Mesendoderm (in vitro differentiated cells): ENCODE measurements around the gene DNAJC6.
"Not testable (repeated sequence)": the region's sequence is repeated elsewhere in the genome, so short reads cannot be mapped to it uniquely, and the experiment has no call there.

Experiments
- DNase-seq: peaks from one replicate; pipeline ENCODE4 v3.0.0; 2013
- H2AK5ac ChIP-seq: 2 replicates; pipeline ENCODE4 v1.6.1; 2013; ENCODE audit warnings: low read length, inconsistent platforms
- H2BK120ac ChIP-seq: 2 replicates; pipeline ENCODE4 v1.6.1; 2013; ENCODE audit warnings: low read depth, mild to moderate bottlenecking, low read length, moderate library complexity, mixed read lengths
- H2BK15ac ChIP-seq: replicated peaks from 2 replicates; pipeline ENCODE4 v1.6.1; 2013; ENCODE audit warnings: low read depth, mild to moderate bottlenecking, moderate library complexity
- H2BK5ac ChIP-seq: 2 replicates; pipeline ENCODE4 v1.6.1; 2013; ENCODE audit warnings: low read length, inconsistent platforms
- H3K18ac ChIP-seq: 2 replicates; pipeline ENCODE4 v1.6.1; 2013; ENCODE audit warnings: mild to moderate bottlenecking, low read length, mixed read lengths
- H3K23ac ChIP-seq: one replicate; pipeline ENCODE4 v1.6.1; 2013; ENCODE audit warnings: low read length
- H3K27ac ChIP-seq: 2 replicates; pipeline ENCODE4 v1.5.1; 2013; ENCODE audit warnings: low read depth, mild to moderate bottlenecking, inconsistent platforms, low read length, moderate library complexity
- H3K27me3 ChIP-seq: 2 replicates; pipeline ENCODE4 v1.6.1; 2013; ENCODE audit warnings: low read length, control low read depth, mild to moderate bottlenecking, inconsistent platforms; ENCODE audit not compliant: insufficient read depth, poor library complexity
- H3K36me3 ChIP-seq: 2 replicates; pipeline ENCODE4 v1.6.1; 2013; ENCODE audit warnings: low read length, inconsistent platforms; ENCODE audit not compliant: control insufficient read depth, insufficient read depth
- H3K4ac ChIP-seq: one replicate; pipeline ENCODE4 v1.6.1; 2013; ENCODE audit warnings: low read depth, mild to moderate bottlenecking, low read length, moderate library complexity
- H3K4me1 ChIP-seq: 2 replicates; pipeline ENCODE4 v1.6.1; 2013; ENCODE audit warnings: low read depth, low read length, inconsistent platforms; ENCODE audit not compliant: control insufficient read depth
- H3K4me2 ChIP-seq: 2 replicates; pipeline ENCODE4 v1.6.1; 2013; ENCODE audit warnings: low read length
- H3K4me3 ChIP-seq: 2 replicates; pipeline ENCODE4 v1.5.1; 2013; ENCODE audit warnings: mild to moderate bottlenecking, low read length
- H3K56ac ChIP-seq: one replicate; pipeline ENCODE4 v1.6.1; 2013; ENCODE audit warnings: low read length
- H3K79me1 ChIP-seq: 2 replicates; pipeline ENCODE4 v1.6.1; 2013; ENCODE audit warnings: low read length, inconsistent platforms
- H3K79me2 ChIP-seq: 2 replicates; pipeline ENCODE4 v1.6.1; 2013; ENCODE audit warnings: mild to moderate bottlenecking, low read length; ENCODE audit not compliant: control insufficient read depth, insufficient read depth
- H3K9ac ChIP-seq: 2 replicates; pipeline ENCODE4 v1.6.1; 2013; ENCODE audit warnings: low read length, inconsistent platforms
- H4K5ac ChIP-seq: one replicate; pipeline ENCODE4 v1.6.1; 2013; ENCODE audit warnings: low read length
- H4K8ac ChIP-seq: one replicate; pipeline ENCODE4 v1.6.1; 2013; ENCODE audit warnings: low read depth, mild to moderate bottlenecking, control low read depth, low read length, moderate library complexity
- WGBS: extraction: QIAGEN DNeasy Blood & Tissue Kit; methylation state at CpG from one replicate; pipeline ENCODE4 v1.1.7; 2013; ENCODE audit warnings: low lambda C conversion rate, missing lambda C conversion rate; ENCODE audit not compliant: insufficient coverage; ENCODE audit errors: extremely low coverage; 5-methylcytosine and 5-hydroxymethylcytosine counted together

The DNAJC6 gene

DNA sequence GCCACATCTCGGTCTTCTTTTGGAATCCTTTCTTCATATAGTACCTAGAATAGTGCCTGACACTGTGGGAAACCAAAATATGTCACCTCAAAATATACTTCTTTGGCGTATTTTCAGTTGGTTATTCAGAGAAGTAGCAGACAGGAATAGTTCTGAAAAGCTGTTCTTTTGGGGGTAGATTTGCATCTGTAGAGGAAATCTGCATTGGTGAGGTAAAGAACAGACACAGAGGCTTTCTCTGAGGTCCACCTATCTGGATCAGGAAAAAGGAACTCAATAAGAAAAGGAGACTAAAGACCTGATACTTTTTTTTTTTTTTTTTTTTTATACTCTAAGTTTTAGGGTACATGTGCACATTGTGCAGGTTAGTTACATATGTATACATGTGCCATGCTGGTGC is 134.3 kb downstream of the DNAJC6 start:
- H3K4me1 ChIP-seq = peaks cover 2% of the 10 kb centered on the region
- H4K8ac ChIP-seq = no peak overlapping the region
- H3K18ac ChIP-seq = no peak overlapping the region
- H3K79me1 ChIP-seq = no peaks in the 10 kb centered on the region
- H2AK5ac ChIP-seq = no peak overlapping the region
- H3K4ac ChIP-seq = no peak overlapping the region
- no peaks in the 10 kb centered on the region for H3K79me2 ChIP-seq
- H3K23ac ChIP-seq = no peak overlapping the region
- H3K56ac ChIP-seq = no peak overlapping the region
- no peak overlapping the region for H3K4me2 ChIP-seq
- H3K9ac ChIP-seq = no peak overlapping the region
- H4K5ac ChIP-seq = no peak overlapping the region
- H3K4me3 ChIP-seq = no peak overlapping the region
- H2BK120ac ChIP-seq = no peak overlapping the region
- H3K27ac ChIP-seq = no peak overlapping the region
- WGBS = no CpG with 5 or more reads among the region's 2 CpGs
- no peaks in the 10 kb centered on the region for H3K27me3 ChIP-seq
- H2BK5ac ChIP-seq = no peak overlapping the region
- no peaks in the 10 kb centered on the region for H3K36me3 ChIP-seq
- no peak for DNase-seq
- no peak overlapping the region for H2BK15ac ChIP-seq

DNA sequence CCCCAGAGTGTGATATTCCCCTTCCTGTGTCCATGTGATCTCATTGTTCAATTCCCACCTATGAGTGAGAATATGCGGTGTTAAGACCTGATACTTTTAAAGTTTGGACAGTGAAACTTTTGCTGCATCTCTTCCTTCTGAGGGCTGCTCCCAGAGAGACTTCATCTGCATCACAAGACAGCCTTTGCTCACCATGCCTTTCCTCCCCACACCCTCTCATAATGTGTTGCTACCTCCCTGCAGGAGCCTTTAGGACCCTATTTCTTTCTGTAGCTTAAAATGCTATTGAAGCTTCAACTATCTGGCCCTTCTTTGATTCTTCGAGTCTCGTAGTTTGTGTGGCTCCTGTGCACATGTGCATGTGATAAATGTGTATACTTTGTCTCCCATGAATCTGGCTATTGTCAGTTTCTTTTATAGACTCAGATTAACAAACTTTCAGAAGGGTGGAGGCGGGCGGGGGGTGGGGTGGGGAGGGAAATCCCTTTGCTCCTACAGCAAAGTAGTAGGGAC is 134.8 kb downstream of the DNAJC6 start:
- no peak for DNase-seq
- no peak overlapping the region for H3K23ac ChIP-seq
- no peak overlapping the region for H3K4me2 ChIP-seq
- no peak overlapping the region for H2BK120ac ChIP-seq
- H3K4me1 ChIP-seq = peaks cover 2% of the 10 kb centered on the region
- no peak overlapping the region for H2BK5ac ChIP-seq
- H4K8ac ChIP-seq = no peak overlapping the region
- no peak overlapping the region for H4K5ac ChIP-seq
- H3K27ac ChIP-seq = no peak overlapping the region
- H3K27me3 ChIP-seq = no peaks in the 10 kb centered on the region
- H3K9ac ChIP-seq = no peak overlapping the region
- no peak overlapping the region for H3K4me3 ChIP-seq
- H3K79me1 ChIP-seq = no peaks in the 10 kb centered on the region
- WGBS = no CpG with 5 or more reads among the region's 5 CpGs
- H3K79me2 ChIP-seq = no peaks in the 10 kb centered on the region
- H3K56ac ChIP-seq = no peak overlapping the region
- no peak overlapping the region for H3K4ac ChIP-seq
- no peaks in the 10 kb centered on the region for H3K36me3 ChIP-seq
- H2AK5ac ChIP-seq = no peak overlapping the region
- no peak overlapping the region for H3K18ac ChIP-seq
- no peak overlapping the region for H2BK15ac ChIP-seq

DNA sequence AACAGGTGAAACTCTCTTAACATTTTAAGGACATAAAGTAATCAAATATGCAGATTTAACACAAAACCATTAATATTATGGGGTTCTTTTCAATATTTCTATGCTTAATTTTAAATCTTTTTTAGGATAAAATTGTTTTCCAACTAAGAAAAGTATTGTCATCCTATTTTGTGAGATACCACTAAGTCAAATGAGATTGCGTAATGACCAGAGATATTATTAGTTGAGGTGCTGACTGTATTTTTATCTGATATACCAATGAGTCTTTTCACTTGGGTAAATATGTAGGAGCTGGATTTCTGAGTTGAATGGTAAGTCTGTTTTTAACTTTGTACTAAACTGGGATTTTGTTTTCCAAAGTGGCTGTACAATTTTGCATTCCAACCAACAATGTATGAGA is 136.5 kb downstream of the DNAJC6 start:
- Histone ChIP-seq H3K4ac (no peak overlapping the region), H3K27ac (no peak overlapping the region), H3K4me2 (no peak overlapping the region), H3K18ac (no peak overlapping the region), H3K4me3 (no peak overlapping the region), H2BK5ac (no peak overlapping the region), H3K79me2 (no peaks in the 10 kb centered on the region), H2AK5ac (no peak overlapping the region), H3K27me3 (no peaks in the 10 kb centered on the region), H2BK120ac (no peak overlapping the region), H3K4me1 (peaks cover 2% of the 10 kb centered on the region), H3K23ac (no peak overlapping the region), H3K9ac (no peak overlapping the region), H3K56ac (no peak overlapping the region), H3K36me3 (no peaks in the 10 kb centered on the region), H4K8ac (no peak overlapping the region), H2BK15ac (no peak overlapping the region), H3K79me1 (no peaks in the 10 kb centered on the region), H4K5ac (no peak overlapping the region)
- WGBS = no CpG with 5 or more reads among the region's 1 CpG
- DNase-seq = no peak

DNA sequence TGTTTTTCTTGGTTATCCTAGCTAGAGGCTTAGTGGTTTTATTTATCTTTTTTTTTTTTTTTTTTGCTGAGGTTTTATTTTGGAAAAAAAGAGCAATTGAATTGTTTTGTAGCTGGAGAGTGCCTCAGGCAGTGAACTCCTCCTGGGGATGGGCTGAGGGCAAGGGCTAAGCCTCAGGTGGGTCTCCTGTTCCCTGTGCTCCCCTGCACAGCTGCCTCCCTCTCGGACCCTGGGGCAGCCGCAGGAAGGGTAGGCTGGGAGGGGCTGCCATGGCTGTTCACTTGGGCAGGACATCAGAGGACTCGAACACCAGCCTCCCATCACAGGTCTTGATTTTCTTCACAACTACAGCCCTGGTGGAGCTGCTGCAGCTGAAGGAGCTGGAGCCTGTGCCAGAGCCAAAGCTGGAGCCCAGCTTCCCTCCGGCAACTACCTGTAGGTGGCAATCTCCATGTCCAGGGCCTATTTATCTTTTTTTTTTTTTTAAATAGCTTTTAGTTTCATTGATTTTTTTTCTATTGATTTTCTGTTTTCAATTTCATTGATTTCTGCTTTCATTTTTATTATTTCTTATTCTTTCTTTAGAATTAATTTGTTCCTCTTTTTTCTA is 140.0 kb downstream of the DNAJC6 start:
- Histone ChIP-seq H4K8ac (no peak overlapping the region), H3K9ac (no peak overlapping the region), H3K23ac (no peak overlapping the region), H3K4me2 (no peak overlapping the region), H3K79me1 (no peaks in the 10 kb centered on the region), H2BK120ac (no peak overlapping the region), H2AK5ac (no peak overlapping the region), H3K36me3 (no peaks in the 10 kb centered on the region), H3K4me1 (no peaks in the 10 kb centered on the region), H3K27ac (no peak overlapping the region), H3K4me3 (no peak overlapping the region), H4K5ac (no peak overlapping the region), H3K56ac (no peak overlapping the region), H3K27me3 (no peaks in the 10 kb centered on the region), H2BK15ac (no peak overlapping the region), H3K79me2 (no peaks in the 10 kb centered on the region), H3K4ac (no peak overlapping the region), H2BK5ac (no peak overlapping the region), H3K18ac (no peak overlapping the region)
- no peak for DNase-seq
- no CpG with 5 or more reads among the region's 4 CpGs for WGBS

DNA sequence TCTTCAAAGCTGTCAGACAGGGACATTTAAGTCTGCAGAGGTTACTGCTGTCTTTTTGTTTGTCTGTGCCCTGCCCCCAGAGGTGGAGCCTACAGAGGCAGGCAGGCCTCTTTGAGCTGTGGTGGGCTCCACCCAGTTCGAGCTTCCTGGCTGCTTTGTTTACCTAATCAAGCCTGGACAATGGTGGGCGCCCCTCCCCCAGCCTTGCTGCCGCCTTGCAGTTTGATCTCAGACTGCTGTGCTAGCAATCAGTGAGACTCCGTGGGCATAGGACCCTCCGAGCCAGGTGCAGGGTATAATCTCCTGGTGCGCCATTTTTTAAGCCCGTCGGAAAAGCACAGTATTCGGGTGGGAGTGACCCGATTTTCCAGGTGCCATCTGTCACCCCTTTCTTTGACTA is 146.3 kb downstream of the DNAJC6 start:
- H3K4ac ChIP-seq, H3K4me3 ChIP-seq, H3K27me3 ChIP-seq, H3K4me2 ChIP-seq, H2BK120ac ChIP-seq, H3K23ac ChIP-seq, H3K27ac ChIP-seq, H4K5ac ChIP-seq, H3K9ac ChIP-seq, H3K36me3 ChIP-seq, H4K8ac ChIP-seq, H3K18ac ChIP-seq, H3K56ac ChIP-seq, H2BK5ac ChIP-seq, H3K4me1 ChIP-seq, DNase-seq, H3K79me1 ChIP-seq, H2BK15ac ChIP-seq, H2AK5ac ChIP-seq, H3K79me2 ChIP-seq: not testable (repeated sequence)
- no CpG with 5 or more reads among the region's 10 CpGs for WGBS

DNA sequence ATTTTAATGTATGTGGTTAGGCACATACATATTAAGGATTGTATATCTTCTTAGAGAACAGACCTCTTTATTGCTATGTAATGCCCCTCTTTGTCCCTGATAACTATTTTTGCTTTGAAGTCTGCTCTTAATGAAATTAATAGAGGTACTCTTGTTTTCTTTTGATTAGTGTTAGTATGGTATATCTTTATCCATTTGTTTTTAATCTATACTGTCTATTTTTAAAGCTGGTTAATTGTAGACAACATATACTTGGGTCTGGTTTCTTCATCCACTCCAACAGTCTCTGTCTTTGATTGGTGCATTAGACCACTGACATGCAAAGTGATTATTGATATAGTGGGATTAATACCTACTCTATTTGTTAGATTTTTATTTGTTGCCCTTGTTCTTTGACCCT is 147.1 kb downstream of the DNAJC6 start:
- no peak overlapping the region for H2BK15ac ChIP-seq
- no peak overlapping the region for H3K4me2 ChIP-seq
- H3K9ac ChIP-seq = no peak overlapping the region
- H3K23ac ChIP-seq = no peak overlapping the region
- no peak overlapping the region for H3K56ac ChIP-seq
- H3K18ac ChIP-seq = no peak overlapping the region
- no peaks in the 10 kb centered on the region for H3K36me3 ChIP-seq
- H3K27ac ChIP-seq = no peak overlapping the region
- H4K5ac ChIP-seq = no peak overlapping the region
- no peak for DNase-seq
- H3K4me1 ChIP-seq = peaks cover 4% of the 10 kb centered on the region
- H3K27me3 ChIP-seq = no peaks in the 10 kb centered on the region
- no peak overlapping the region for H4K8ac ChIP-seq
- H3K79me1 ChIP-seq = no peaks in the 10 kb centered on the region
- H2BK5ac ChIP-seq = no peak overlapping the region
- no peak overlapping the region for H2BK120ac ChIP-seq
- H3K4me3 ChIP-seq = no peak overlapping the region
- H2AK5ac ChIP-seq = no peak overlapping the region
- no peaks in the 10 kb centered on the region for H3K79me2 ChIP-seq
- H3K4ac ChIP-seq = no peak overlapping the region
